Body of pancreas (tissue), 4 donors: ENCODE measurements around the gene NR5A1.

Source experiments
- POLR2A ChIP-seq, 3 donors: fragments of 450-650 bp; IDR thresholded peaks; one replicate each; pipeline ENCODE4 v1.6.1; 2016; ENCODE audit warnings: antibody characterized with exemption in 3 of 3, mild to moderate bottlenecking in 2 of 3
- TF ChIP-seq, protein P1 (sequence below), 7 experiments: fragments of 450-650 bp in 4 of 7; fragments of 200-600 bp in 3 of 7; sonication (generic) in 3 of 7; IDR thresholded peaks; one replicate each; pipeline ENCODE4 v1.5.1; 2016 to 2019; ENCODE audit warnings: antibody characterized with exemption in 7 of 7

GRCh38 chr9:124475158-124475867, 31.9 kb downstream of the NR5A1 start:
- TF ChIP-seq, protein P1, sequence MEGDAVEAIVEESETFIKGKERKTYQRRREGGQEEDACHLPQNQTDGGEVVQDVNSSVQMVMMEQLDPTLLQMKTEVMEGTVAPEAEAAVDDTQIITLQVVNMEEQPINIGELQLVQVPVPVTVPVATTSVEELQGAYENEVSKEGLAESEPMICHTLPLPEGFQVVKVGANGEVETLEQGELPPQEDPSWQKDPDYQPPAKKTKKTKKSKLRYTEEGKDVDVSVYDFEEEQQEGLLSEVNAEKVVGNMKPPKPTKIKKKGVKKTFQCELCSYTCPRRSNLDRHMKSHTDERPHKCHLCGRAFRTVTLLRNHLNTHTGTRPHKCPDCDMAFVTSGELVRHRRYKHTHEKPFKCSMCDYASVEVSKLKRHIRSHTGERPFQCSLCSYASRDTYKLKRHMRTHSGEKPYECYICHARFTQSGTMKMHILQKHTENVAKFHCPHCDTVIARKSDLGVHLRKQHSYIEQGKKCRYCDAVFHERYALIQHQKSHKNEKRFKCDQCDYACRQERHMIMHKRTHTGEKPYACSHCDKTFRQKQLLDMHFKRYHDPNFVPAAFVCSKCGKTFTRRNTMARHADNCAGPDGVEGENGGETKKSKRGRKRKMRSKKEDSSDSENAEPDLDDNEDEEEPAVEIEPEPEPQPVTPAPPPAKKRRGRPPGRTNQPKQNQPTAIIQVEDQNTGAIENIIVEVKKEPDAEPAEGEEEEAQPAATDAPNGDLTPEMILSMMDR (IDR thresholded peaks at IDR 0.05), result no peak
- no peak for TF ChIP-seq POLR2A (IDR thresholded peaks at IDR 0.05)
